ENCODE results near the gene RGMA. TPM values are rescaled to one million over a fixed set of nuclear protein-coding genes. Genes with fewer than 3 reads are reported as not detected.

Gene RGMA
- total RNA-seq, 1 donor from 2014 or later = 21.6 TPM

DNA sequence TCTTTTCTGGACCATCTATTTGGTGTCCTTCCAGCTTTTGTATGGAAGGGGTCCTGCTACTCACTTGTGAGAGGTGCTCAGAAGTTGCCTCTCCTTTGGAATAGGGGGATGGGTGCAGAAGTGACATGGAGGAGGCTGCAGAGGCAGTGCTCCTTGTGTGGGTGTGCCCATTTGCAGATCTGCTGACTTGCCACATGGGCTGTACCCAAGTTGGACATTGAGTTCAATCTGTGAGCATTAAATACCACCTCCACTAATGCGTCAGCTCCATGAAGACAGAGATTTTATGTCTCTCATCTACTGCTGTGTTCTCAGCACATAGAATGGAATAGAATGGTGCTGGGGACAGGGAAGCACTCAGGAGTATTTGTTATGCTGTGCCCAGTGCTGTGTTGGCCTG, 76.2 kb downstream of the RGMA start:
- intact Hi-C loops (cut with DNase I) = loop anchor here (10.0 kb wide), 1 partner anchor 58 kb away; no protein-coding TSS in a partner anchor
- Histone ChIP-seq H3K4me3 (no peak overlapping the region), H3K9me3 (no peaks in the 10 kb centered on the region), H3K4me1 (no peaks in the 10 kb centered on the region), H3K27me3 (no peaks in the 10 kb centered on the region), H3K36me3 (peaks cover 0 to 97% of the 10 kb centered on the region in 2 donors), H3K27ac (no peak overlapping the region)
- DNase-seq (ENCODE audit: extremely low spot score in 2 of 2) = no peak
- no peak for TF ChIP-seq POLR2AphosphoS5 (IDR thresholded peaks at IDR 0.05; ENCODE audit: insufficient read depth in 1 of 2, low read depth in 1 of 2)
- no peak for TF ChIP-seq POLR2A (IDR thresholded peaks at IDR 0.05)
- TF ChIP-seq, protein P1, sequence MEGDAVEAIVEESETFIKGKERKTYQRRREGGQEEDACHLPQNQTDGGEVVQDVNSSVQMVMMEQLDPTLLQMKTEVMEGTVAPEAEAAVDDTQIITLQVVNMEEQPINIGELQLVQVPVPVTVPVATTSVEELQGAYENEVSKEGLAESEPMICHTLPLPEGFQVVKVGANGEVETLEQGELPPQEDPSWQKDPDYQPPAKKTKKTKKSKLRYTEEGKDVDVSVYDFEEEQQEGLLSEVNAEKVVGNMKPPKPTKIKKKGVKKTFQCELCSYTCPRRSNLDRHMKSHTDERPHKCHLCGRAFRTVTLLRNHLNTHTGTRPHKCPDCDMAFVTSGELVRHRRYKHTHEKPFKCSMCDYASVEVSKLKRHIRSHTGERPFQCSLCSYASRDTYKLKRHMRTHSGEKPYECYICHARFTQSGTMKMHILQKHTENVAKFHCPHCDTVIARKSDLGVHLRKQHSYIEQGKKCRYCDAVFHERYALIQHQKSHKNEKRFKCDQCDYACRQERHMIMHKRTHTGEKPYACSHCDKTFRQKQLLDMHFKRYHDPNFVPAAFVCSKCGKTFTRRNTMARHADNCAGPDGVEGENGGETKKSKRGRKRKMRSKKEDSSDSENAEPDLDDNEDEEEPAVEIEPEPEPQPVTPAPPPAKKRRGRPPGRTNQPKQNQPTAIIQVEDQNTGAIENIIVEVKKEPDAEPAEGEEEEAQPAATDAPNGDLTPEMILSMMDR (IDR thresholded peaks at IDR 0.05) = no peak

DNA sequence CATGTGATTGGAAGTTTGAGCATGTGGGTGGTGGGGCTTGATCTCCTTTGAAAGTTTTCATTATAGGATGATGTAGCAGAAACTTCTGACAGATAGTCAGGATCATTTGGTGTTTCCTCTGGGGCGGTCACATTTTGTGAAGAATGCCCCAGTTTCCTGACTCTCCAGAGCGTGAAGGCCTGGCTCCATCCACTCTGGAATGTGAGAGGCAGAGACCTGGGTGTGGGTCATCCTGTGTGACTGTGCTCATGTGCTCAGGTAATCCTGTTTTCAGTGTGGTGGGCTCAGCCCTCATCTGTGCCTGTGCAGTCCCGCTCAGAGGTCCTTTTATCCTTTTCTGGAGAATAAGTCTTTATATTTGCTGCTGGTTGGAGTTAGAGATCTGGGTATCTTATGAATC, 81.0 kb downstream of the RGMA start:
- Histone ChIP-seq H3K36me3 (peaks cover 0 to 87% of the 10 kb centered on the region in 2 donors), H3K9me3 (no peaks in the 10 kb centered on the region), H3K4me3 (no peak overlapping the region), H3K27ac (no peak overlapping the region), H3K27me3 (no peaks in the 10 kb centered on the region), H3K4me1 (no peaks in the 10 kb centered on the region)
- intact Hi-C loops (cut with DNase I) = no loop called here
- no peak for DNase-seq (ENCODE audit: extremely low spot score in 2 of 2)
- no peak for TF ChIP-seq POLR2AphosphoS5 (IDR thresholded peaks at IDR 0.05; ENCODE audit: insufficient read depth in 1 of 2, low read depth in 1 of 2)

DNA sequence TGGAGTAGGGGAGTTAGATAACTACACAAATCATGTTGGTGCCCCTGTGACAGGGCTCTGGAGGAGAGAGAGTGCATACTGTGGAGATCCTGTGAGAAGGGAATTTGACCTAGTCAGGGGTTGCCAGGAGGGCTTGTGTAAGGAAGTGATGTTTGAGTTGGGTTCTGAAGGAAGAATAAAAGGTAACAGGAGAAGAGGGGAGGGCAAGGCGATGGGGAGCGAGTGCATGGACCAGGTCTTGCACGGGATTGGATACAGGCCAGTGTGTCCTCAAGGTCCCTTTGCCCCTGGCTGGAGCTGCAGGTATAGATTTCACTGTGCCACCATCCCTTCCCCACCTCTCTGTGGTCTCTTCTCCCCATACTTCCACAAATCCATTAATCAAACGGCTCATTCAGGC, 83.9 kb downstream of the RGMA start:
- H3K4me3 ChIP-seq = no peak overlapping the region
- H3K36me3 ChIP-seq = peaks cover 0 to 85% of the 10 kb centered on the region in 2 donors

DNA sequence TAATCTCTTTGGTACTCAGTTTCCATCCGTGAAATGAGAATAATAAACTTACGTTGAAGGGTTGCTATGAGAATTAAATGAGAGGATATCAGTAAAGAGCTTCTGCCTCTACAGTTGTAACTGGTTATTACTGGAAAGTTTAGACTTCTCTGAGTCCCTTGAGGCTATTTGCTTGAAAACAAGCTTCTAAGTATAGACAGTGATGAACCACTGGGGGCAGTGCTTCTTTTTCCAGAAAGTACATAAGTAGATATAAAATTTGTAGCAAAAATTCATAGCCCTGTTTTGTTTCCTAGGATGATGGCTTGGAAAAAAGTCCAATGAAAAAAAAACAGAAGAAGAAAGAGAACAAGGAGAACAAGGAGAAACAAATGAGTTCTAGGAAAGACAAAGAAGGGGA, 87.1 kb downstream of the RGMA start:
- no peak overlapping the region for H3K27ac ChIP-seq
- H3K36me3 ChIP-seq = peaks cover 6 to 86% of the 10 kb centered on the region in 2 donors

More for the DNA sequence above, 83.9 kb downstream of the RGMA start:
- intact Hi-C loops (cut with DNase I) = no loop called here
- TF ChIP-seq POLR2A (IDR thresholded peaks at IDR 0.05) = no peak
- TF ChIP-seq POLR2AphosphoS5 (IDR thresholded peaks at IDR 0.05; ENCODE audit: insufficient read depth in 1 of 2, low read depth in 1 of 2) = no peak
- TF ChIP-seq, protein P1 (IDR thresholded peaks at IDR 0.05) = no peak
- Histone ChIP-seq H3K27ac (no peak overlapping the region), H3K27me3 (no peaks in the 10 kb centered on the region), H3K9me3 (no peaks in the 10 kb centered on the region), H3K4me1 (no peaks in the 10 kb centered on the region)
- DNase-seq (ENCODE audit: extremely low spot score in 2 of 2) = no peak

DNA sequence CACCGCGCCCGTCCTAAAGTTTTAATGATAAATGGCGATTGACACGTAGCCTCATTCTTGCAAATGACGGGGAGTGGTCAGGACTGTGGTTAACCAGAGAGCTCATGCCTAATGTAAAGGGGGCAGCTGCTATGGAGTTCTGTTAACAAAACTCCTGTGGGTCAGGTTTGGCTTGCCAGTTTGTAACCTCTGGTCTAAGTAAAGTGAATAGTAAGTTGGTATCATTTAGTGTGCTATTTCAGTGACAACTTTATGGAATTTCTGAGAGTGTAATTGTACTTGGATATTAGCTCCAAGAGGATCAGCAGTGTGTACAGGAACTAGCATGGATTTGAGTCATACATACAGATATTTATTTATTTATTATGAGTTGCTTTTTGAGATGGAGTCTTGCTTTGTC, 87.9 kb downstream of the RGMA start:
- H3K27me3 ChIP-seq = no peaks in the 10 kb centered on the region
- TF ChIP-seq POLR2A (IDR thresholded peaks at IDR 0.05) (no peak), POLR2AphosphoS5 (IDR thresholded peaks at IDR 0.05; ENCODE audit: insufficient read depth in 1 of 2, low read depth in 1 of 2) (no peak)
- TF ChIP-seq, protein P1 (IDR thresholded peaks at IDR 0.05) = no peak

More for the DNA sequence above, 87.1 kb downstream of the RGMA start:
- Histone ChIP-seq H3K4me1 (no peaks in the 10 kb centered on the region), H3K27me3 (no peaks in the 10 kb centered on the region), H3K9me3 (no peaks in the 10 kb centered on the region), H3K4me3 (no peak overlapping the region)
- intact Hi-C loops (cut with DNase I) = no loop called here
- TF ChIP-seq, protein P1 (IDR thresholded peaks at IDR 0.05) = no peak
- TF ChIP-seq POLR2AphosphoS5 (IDR thresholded peaks at IDR 0.05; ENCODE audit: insufficient read depth in 1 of 2, low read depth in 1 of 2) (no peak), POLR2A (IDR thresholded peaks at IDR 0.05) (no peak)
- DNase-seq (ENCODE audit: extremely low spot score in 2 of 2) = no peak

More for the DNA sequence above, 87.9 kb downstream of the RGMA start:
- Histone ChIP-seq H3K9me3 (no peaks in the 10 kb centered on the region), H3K4me1 (no peaks in the 10 kb centered on the region), H3K36me3 (peaks cover 6 to 85% of the 10 kb centered on the region in 2 donors), H3K27ac (no peak overlapping the region), H3K4me3 (no peak overlapping the region)
- intact Hi-C loops (cut with DNase I) = no loop called here
- DNase-seq (ENCODE audit: extremely low spot score in 2 of 2) = no peak

All from vagina (tissue), 2 donors.